ENCODE results near the gene ZC3H13.

The ZC3H13 gene

GRCh38 chr13:46058268-46058667 lies 5.7 kb upstream of the ZC3H13 start:
- DNase-seq = no peak

- peak; percentile 27 to 47 (median 46) for DNase-seq
These were observed 4.9 kb upstream of the ZC3H13 start for GRCh38 chr13:46057256-46058015.

DNA sequence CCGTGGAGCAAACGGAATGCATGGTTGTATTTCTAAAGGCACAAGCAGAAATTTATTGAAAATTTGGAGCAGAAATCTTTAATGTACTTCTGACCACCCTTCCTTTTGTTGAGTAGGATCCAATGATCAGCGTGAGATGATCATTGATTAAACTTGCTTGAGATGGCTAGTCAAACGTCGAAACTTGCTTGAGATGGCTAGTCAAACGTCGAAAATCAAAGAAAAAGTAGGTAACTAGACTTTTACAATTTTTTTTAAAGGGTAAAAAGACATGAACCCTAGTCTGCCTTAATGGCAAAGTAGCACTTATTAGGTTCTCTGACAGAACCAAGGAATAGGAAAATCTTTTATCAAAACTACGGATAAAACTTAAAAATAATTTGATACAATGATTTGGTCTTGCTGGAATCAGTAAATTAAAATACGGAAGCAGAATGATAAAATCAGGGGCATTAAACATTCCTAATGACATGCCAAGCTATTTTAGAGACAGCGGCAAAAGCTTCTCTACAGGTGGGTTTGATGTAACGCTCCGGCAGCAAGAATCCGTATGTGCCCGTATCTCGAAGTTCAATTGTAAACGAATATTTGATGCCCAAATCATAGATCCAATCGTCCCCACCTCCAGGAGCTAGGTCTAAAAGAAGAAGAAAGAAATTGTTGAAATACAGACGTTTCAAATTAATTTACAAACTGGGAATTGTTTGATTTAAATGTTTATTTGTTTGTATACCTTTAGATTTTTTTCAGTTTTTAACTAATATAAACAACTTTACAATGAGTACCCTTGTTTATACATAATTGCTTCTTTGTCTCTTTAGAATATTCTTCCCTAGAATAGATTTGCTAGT lies 841 bp upstream of the ZC3H13 start:
- no peak for DNase-seq

DNA sequence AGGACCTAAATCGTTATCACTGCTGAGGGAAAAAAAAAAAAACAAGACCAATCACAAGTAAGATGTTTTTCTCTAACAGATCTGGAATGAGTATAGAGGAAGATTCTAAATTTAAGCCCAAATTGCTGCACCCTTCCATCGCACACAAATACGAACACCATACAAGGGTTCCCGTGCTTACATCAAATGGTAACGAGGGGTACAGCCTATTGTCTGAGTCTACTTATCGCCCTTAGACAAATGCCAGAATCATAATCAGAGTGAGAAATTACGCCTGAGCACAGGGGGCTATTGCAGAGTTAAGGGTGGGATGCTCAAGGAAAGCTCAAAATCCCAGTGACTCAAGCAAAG lies 603 bp downstream of the ZC3H13 start:
- no peak for DNase-seq

DNA sequence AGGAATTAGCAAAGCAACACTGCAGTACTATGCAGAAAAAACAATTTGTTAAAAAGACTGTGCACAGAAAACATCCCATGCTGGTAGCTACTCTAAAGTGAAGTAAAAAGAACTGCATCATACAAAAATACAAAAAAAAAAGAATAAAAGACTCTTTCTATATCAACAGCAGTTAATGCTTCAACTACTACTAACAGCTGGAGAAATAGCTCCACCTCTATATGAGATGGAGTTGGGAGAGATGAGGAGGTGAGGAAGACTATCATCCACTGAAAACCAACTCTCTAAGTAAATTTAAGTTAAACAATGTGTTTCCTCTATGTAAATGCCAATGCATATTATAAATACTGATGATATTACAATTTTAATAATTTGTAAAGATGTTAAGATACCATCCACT lies 1.8 kb downstream of the ZC3H13 start:
- no peak for DNase-seq

DNA sequence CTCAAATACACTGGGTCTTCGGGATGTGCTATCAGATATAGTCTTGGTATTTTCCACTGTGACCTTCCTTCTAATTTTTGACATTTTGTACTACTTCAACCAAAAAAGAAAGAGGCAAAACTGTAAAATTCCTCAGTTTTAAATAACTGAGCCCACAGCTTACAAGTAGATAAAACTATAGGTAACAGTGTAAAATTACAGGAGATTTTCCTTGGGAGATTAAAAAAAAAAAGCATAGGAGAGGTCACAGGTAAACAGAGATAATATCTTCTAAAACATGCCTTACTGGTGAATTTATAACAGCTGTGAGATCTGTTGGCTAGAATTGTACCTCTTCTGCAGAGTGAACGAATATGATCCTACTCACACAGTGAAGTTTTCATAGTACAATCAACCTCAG lies 7.1 kb downstream of the ZC3H13 start:
- DNase-seq = no peak

DNA sequence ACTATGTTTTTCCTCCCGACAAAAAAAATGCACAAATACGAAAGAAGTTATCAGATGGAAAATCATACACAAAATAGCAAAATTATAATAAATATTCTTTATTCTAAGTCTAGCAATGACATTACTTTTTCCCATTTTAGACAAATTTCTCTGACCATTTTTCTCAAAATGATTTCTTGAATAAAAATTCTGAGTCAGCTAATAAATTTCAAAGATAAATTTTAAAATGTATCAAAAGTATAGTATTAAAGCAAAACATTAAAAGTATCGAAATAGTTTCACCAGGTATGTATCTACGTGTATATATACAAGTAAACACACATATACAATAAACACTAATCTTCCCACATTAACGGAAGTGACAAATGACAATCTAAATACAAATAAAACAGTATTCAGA lies 8.9 kb downstream of the ZC3H13 start:
- no peak for DNase-seq

DNA sequence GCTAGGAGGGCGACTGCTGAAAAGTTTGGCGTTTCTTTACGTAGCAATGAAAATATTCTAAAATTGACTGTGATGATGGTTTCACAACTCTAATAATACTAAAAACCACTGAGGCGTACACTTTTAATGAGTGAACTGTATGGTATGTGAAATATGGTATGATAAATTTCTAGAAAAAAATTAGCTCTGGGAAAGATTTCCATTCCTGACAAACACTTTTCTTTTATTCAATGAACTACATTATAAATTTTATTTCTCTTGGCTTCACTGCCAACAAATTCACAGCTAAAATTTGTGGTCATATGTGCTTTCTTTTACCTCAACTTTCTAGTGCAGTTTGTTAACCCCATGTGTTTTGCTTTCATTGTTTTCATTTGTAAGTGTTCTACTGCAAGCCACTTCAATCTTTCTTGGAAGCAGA lies 11.1 kb downstream of the ZC3H13 start:
- DNase-seq = no peak

- no peak for DNase-seq
These were observed 11.8 kb downstream of the ZC3H13 start for GRCh38 chr13:46040763-46041162.

DNA sequence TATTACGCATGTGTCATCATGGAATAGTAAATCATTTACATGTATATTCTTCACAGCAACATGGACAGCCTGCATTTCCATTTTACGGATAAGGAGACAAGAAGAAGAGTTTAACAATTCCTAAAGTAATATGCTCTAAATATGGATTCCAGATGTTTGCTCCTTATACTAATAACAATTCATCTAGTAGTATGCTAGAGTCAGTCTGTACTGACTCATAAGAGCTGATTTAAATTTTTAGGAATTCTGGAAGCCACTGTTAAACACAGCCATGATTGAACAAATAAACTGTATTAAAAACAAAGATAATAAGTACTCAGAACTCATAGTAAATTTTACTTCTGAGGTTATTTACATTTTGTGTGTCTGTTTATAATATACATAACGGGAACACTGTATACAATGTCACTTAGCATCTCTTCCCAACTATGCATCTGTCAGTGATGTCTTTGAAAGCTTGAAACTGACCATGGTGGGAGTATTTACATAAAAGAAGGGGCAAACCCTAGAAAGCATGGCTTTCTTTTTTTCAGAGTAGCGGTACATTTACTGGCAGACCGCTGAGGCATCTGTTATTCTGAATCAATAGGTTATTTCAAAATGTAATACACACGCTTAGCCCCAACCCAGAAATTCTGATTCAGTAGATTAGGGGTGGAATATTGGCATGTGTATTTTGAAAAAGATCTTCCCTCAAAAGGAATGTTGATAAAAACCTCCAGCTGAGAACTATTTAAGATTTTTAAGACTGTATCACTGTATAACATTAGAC lies 12.9 kb downstream of the ZC3H13 start:
- no peak for DNase-seq

GRCh38 chr13:46038296-46038695 lies 14.2 kb downstream of the ZC3H13 start:
- no peak for DNase-seq

DNA sequence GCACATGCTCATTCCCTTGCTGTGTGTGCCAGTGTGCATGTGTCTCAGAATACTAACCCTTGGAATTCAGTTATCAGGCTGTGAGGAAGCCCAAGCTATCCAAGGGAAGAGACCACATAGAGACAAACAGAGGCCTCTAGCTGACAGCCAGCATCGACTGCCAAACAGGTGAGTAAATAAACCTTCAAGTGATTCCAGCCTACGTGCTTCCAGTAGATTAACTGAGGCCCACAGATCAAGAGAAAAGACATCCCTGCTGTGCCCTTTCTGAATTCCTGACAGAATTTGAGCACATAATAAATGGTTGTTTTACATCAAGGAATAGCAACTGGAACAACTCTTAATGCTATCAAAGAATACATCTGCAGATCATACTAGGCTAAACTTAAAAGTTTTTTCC lies 17.5 kb downstream of the ZC3H13 start:
- no peak for DNase-seq

DNA sequence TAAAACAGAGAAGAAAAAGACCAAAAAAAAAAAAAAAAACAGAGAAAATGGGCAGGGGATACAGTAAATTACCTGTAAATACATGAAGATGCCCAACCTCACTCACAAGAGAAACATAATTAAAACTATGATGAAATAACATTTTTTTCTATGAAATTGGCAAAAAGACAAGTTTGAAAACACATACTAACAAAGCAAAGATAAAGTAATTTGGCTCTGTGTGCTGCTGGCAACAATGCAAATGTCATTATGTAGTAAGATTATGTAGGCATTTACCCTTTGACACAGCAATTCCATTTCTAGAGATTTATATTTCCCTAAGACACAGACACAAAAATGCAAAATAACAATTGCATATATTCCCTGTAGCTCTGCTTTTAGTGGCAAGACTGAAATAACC lies 20.2 kb downstream of the ZC3H13 start:
- DNase-seq = no peak

DNA sequence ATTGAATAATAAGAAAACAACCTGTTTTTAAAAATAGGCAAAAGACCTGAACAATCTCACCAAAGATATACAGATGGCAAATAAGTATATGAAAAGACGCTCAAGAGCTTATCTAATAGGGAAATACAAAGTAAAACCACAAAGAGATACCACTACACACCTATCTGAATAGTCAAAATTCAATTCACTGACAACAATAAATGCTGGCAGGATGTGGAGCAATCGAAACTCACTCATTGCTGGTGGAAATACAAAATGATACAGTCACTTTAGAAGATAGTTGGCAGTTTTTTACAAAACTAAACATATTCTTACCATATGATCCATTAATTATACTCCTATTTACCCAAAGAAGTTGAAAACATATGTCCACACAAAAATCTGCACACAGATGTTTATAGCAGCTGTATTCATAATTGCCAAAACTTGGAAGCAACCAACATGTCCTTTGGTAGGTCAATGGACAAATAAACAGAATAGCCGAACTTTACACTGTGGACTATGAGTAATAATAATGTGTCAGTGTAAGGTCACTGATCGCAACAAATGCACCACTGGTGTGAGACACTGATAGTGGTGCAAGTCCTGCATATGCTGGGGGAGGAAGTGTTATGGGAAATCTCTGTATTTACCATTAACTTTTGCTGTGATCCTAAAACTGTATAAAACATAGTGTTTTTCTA lies 20.8 kb downstream of the ZC3H13 start:
- DNase-seq = no peak

DNA sequence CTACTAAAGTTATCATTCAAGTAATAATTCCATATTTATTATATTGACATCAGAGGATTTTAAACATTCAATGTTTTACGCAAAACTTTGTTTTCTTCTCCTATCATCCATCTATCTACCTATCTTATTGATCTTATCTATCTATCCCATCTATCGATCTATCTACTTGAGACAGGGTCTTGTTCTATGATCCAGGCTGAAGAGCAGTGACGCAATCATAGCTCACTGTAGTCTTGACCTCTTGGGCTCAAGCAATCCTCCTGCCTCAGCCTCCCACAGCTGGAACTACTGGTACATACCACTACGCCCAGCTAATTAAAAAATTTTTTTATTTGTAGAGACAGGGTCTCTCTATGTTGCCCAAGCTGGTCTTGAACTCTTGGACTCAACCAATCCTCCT lies 27.4 kb downstream of the ZC3H13 start:
- no peak for DNase-seq

GRCh38 chr13:46022481-46022880 lies 30.1 kb downstream of the ZC3H13 start:
- no peak for DNase-seq

DNA sequence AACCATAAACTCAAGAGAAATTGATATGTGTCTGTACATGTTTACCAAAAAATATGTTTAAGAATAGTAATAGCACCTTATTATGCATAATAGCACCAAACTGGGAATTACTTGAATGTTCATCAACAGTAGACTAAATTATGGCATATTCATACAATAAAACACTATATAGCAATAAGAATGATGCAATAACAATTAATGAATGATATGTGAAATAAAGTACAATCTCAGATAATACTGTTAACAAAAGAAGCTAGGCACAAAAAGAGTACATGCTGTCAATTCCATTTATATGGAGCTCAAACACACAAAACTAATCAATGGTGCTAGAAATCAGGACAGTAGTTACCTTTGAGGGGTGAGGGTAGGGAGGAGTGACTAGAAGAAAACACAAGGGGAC lies 36.3 kb downstream of the ZC3H13 start:
- DNase-seq = no peak

GRCh38 chr13:46015366-46015765 lies 37.2 kb downstream of the ZC3H13 start:
- peak; percentile 19 to 60 (median 54) for DNase-seq

GRCh38 chr13:46012404-46012803 lies 40.1 kb downstream of the ZC3H13 start:
- no peak for DNase-seq

DNA sequence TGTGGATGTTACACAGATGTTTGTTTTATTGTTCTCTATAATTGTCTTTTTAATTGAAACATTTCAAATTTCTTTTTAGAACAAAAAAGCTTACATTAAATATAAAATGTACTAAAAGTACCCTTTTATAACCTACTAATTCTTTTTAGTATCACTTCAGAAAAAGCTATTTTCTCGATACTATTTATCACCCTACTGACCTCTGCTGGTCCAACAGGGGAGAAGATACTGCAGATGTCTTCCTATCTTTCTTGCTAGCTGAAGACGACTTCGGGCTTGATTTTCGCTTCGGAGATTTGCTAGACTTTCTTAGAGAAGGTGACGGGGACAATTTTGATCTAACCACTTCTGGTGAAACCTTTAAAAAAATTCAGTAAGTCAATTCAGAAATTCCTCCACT lies 42.4 kb downstream of the ZC3H13 start:
- peak in 2 of 3 donors; percentile 7 to 14 for DNase-seq

GRCh38 chr13:46008631-46009030 lies 43.9 kb downstream of the ZC3H13 start:
- no peak for DNase-seq

GRCh38 chr13:46006688-46007452 lies 45.7 kb downstream of the ZC3H13 start:
- DNase-seq = no peak

Data from suppressor macrophage treated with lipopolysaccharide for 1 hour (primary cell).